Endodermal cell (in vitro differentiated cells): ENCODE measurements around the gene DEDD. TPM values are rescaled to one million over a fixed set of nuclear protein-coding genes. Genes with fewer than 3 reads are reported as not detected.

ENCODE experiments used
- DNase-seq: peaks from one replicate; pipeline ENCODE4 v3.0.0-alpha.2; 2017
- H3K27ac ChIP-seq: 2 replicates; pipeline ENCODE4 v1.5.1; 2013; ENCODE audit warnings: mild to moderate bottlenecking, low read depth, low read length, moderate library complexity
- H3K27me3 ChIP-seq: 2 replicates; pipeline ENCODE4 v1.6.1; 2013; ENCODE audit warnings: mild to moderate bottlenecking, low read length, moderate library complexity; ENCODE audit not compliant: insufficient read depth, control insufficient read depth, poor library complexity, severe bottlenecking
- H3K36me3 ChIP-seq: 2 replicates; pipeline ENCODE4 v1.7.0; 2013; ENCODE audit warnings: mild to moderate bottlenecking, low read length, moderate library complexity; ENCODE audit not compliant: control insufficient read depth, insufficient read depth
- H3K4me1 ChIP-seq: one replicate; pipeline ENCODE4 v1.7.0; 2013; ENCODE audit warnings: low read length; ENCODE audit not compliant: control insufficient read depth, insufficient read depth
- H3K4me3 ChIP-seq: 2 replicates; pipeline ENCODE4 v1.5.1; 2013; ENCODE audit warnings: mild to moderate bottlenecking, low read length, moderate library complexity
- H3K9ac ChIP-seq: 2 replicates; pipeline ENCODE4 v1.6.1; 2013; ENCODE audit warnings: mild to moderate bottlenecking, low read length, moderate library complexity; ENCODE audit not compliant: poor library complexity, severe bottlenecking; ENCODE audit errors: extremely low read depth
- H3K9me3 ChIP-seq: 2 replicates; pipeline ENCODE4 v1.6.1; 2013; ENCODE audit warnings: mild to moderate bottlenecking, low read length, moderate library complexity; ENCODE audit not compliant: control insufficient read depth
- H3K27ac Mint-ChIP-seq: 2 replicates; pipeline ENCODE4 v1.8.0; 2020; ENCODE audit warnings: mixed read lengths
- H3K27me3 Mint-ChIP-seq: 2 replicates; pipeline ENCODE4 v1.8.0; 2021; ENCODE audit warnings: mild to moderate bottlenecking, mixed read lengths; ENCODE audit not compliant: insufficient read depth
- H3K36me3 Mint-ChIP-seq: 2 replicates; pipeline ENCODE4 v1.8.0; 2020; ENCODE audit warnings: low read depth, mixed read lengths
- H3K4me1 Mint-ChIP-seq: 2 replicates; pipeline ENCODE4 v1.8.0; 2020; ENCODE audit warnings: mixed read lengths
- H3K4me3 Mint-ChIP-seq: 2 replicates; pipeline ENCODE4 v1.8.0; 2020; ENCODE audit warnings: mild to moderate bottlenecking, moderate library complexity, mixed read lengths
- H3K9me3 Mint-ChIP-seq: 2 replicates; pipeline ENCODE4 v1.8.0; 2020; ENCODE audit warnings: mild to moderate bottlenecking, mixed read lengths
- WGBS, 2 experiments: methylation state at CpG; one replicate each; pipeline versions ENCODE4 v1.1.5 to v1.1.7; 2013; ENCODE audit warnings: missing lambda C conversion rate in 2 of 2, mixed read lengths in 1 of 2; ENCODE audit not compliant: insufficient coverage in 1 of 2, insufficient read length in 1 of 2; 5-methylcytosine and 5-hydroxymethylcytosine counted together
- total RNA-seq, 2 donors: library from RNA; stranded (reverse); fragmentation: NEBNext Ultra II Directional in 1 of 2; extraction: Animal tissue kit (Norgen Biotek cat#: 25700) in 1 of 2; gene quantifications; 2 replicates in 1 of 2; 3 replicates in 1 of 2; pipeline ENCODE4 v1.2.1, GENCODE V29; 2021
- TF ChIP-seq, protein P1 (sequence below): fragments of 200-600 bp; sonication (generic); conservative IDR thresholded peaks from 2 replicates; pipeline ENCODE4 v1.5.0; 2021; ENCODE audit warnings: antibody characterized with exemption, mild to moderate bottlenecking

The DEDD gene
- total RNA-seq, 2 donors from 2014 or later, result 34.2 to 39.8 TPM

DNA sequence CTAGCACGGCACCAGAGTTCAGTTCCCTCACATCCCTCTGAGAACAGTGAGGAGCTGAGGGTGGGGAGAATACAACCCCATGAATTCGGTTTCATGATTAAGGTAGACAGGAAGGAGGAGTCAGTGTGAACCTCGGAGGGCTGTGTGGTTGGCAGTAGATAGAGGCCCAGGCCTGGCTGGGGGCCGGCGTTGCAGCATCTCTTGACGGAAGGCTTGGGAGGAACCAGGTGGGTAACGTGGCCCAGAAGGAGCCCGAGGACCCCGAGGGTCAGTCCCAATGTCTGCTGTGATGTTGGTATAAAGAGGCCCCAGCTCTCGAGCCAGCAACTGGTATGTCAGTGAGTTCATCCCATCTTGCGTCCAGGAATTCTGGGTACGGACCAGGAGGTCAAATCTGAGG, 39.2 kb upstream of the DEDD start:
- H3K36me3 ChIP-seq, result peaks cover 59% of the 10 kb centered on the region
- H3K27me3 ChIP-seq, result no peaks in the 10 kb centered on the region
- no peak for DNase-seq
- H3K9me3 ChIP-seq, result no peaks in the 10 kb centered on the region
- WGBS, 2 experiments, result 94 to 98% methylated on average over 9 to 12 of the region's 12 CpGs
- H3K27ac ChIP-seq, result no peak overlapping the region
- H3K27me3 Mint-ChIP-seq, result no peaks in the 10 kb centered on the region
- H3K4me1 Mint-ChIP-seq, result peaks cover 11% of the 10 kb centered on the region
- H3K27ac Mint-ChIP-seq, result no peak overlapping the region
- H3K9ac ChIP-seq, result no peak overlapping the region
- TF ChIP-seq, protein P1, sequence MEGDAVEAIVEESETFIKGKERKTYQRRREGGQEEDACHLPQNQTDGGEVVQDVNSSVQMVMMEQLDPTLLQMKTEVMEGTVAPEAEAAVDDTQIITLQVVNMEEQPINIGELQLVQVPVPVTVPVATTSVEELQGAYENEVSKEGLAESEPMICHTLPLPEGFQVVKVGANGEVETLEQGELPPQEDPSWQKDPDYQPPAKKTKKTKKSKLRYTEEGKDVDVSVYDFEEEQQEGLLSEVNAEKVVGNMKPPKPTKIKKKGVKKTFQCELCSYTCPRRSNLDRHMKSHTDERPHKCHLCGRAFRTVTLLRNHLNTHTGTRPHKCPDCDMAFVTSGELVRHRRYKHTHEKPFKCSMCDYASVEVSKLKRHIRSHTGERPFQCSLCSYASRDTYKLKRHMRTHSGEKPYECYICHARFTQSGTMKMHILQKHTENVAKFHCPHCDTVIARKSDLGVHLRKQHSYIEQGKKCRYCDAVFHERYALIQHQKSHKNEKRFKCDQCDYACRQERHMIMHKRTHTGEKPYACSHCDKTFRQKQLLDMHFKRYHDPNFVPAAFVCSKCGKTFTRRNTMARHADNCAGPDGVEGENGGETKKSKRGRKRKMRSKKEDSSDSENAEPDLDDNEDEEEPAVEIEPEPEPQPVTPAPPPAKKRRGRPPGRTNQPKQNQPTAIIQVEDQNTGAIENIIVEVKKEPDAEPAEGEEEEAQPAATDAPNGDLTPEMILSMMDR, result no peak
- H3K4me1 ChIP-seq, result no peaks in the 10 kb centered on the region
- H3K9me3 Mint-ChIP-seq, result no peaks in the 10 kb centered on the region
- H3K4me3 Mint-ChIP-seq, result no peak overlapping the region
- H3K36me3 Mint-ChIP-seq, result peaks cover 47% of the 10 kb centered on the region
- no peak overlapping the region for H3K4me3 ChIP-seq

DNA sequence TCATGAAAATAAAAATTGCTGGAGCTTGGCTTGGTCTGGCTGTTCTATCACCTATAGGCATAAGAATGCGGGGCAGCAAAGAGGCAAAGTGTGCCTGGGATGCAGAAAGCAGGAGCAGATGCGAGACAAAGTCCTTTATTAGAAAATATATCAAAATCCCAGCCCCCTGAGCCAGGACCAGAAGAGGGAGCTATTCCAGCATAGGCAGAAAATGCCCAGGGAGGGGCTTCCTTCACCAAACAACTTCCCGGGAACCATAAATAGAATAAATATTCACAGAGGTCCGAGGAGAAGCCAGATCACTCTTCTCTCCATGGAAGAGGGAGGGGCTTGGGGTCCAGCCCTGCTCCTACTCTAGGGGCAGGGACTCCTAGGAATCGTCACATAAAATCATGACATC, 38.7 kb upstream of the DEDD start:
- no peak overlapping the region for H3K4me3 ChIP-seq
- H3K27ac Mint-ChIP-seq, result no peak overlapping the region
- H3K4me1 ChIP-seq, result no peaks in the 10 kb centered on the region
- peaks cover 6% of the 10 kb centered on the region for H3K4me1 Mint-ChIP-seq
- H3K27me3 ChIP-seq, result no peaks in the 10 kb centered on the region
- DNase-seq, result no peak
- no peak overlapping the region for H3K4me3 Mint-ChIP-seq
- peaks cover 59% of the 10 kb centered on the region for H3K36me3 ChIP-seq
- H3K36me3 Mint-ChIP-seq, result peaks cover 47% of the 10 kb centered on the region
- H3K27me3 Mint-ChIP-seq, result no peaks in the 10 kb centered on the region
- 77 to 90% methylated on average over 3 to 5 of the region's 5 CpGs for WGBS, 2 experiments
- H3K9ac ChIP-seq, result no peak overlapping the region
- H3K9me3 Mint-ChIP-seq, result no peaks in the 10 kb centered on the region
- no peak overlapping the region for H3K27ac ChIP-seq
- TF ChIP-seq, protein P1, result peak; percentile 56
- H3K9me3 ChIP-seq, result no peaks in the 10 kb centered on the region

DNA sequence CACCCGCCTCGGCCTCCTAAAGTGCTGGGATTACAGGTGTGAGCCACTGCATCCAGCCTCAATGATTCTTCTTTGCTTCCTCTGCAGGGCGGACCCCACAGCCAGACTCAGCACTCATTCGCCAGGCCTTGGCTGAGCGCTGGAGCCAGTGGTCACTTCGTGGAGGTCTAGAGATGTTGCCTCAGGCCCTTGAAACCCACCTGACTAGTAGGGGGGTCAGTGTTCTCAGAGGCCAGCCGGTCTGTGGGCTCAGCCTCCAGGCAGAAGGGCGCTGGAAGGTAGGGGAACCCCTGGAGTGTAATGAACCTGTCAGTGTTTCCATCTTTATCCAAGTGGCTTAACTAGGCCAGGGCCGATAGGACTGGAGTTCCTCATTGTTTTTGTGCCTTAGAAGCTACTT, 36.4 kb upstream of the DEDD start:
- Mint-ChIP-seq H3K4me3 (no peak overlapping the region), H3K27ac (no peak overlapping the region), H3K27me3 (no peaks in the 10 kb centered on the region), H3K4me1 (peaks cover 15% of the 10 kb centered on the region), H3K36me3 (peaks cover 36% of the 10 kb centered on the region), H3K9me3 (no peaks in the 10 kb centered on the region)
- H3K27me3 ChIP-seq, result no peaks in the 10 kb centered on the region
- H3K9me3 ChIP-seq, result no peaks in the 10 kb centered on the region
- H3K4me3 ChIP-seq, result no peak overlapping the region
- no peak overlapping the region for H3K27ac ChIP-seq
- no peak overlapping the region for H3K9ac ChIP-seq
- DNase-seq, result no peak
- peaks cover 59% of the 10 kb centered on the region for H3K36me3 ChIP-seq
- 94 to 98% methylated on average over 7 to 9 of the region's 9 CpGs for WGBS, 2 experiments
- TF ChIP-seq, protein P1, result no peak
- H3K4me1 ChIP-seq, result peaks cover 5% of the 10 kb centered on the region
